NT2/D1 (cell line): ENCODE results near the gene MIGA2.

ENCODE experiments used
- DNase-seq: peaks from one replicate; pipeline ENCODE4 v3.0.0-alpha.2; 2011; ENCODE audit warnings: low read depth, low spot score
- H3K27me3 ChIP-seq: 2 replicates; pipeline ENCODE4 v1.6.0; 2011; ENCODE audit warnings: mild to moderate bottlenecking; ENCODE audit not compliant: insufficient read length, insufficient read depth
- H3K36me3 ChIP-seq: 2 replicates; pipeline ENCODE4 v1.6.1; 2011; ENCODE audit warnings: mild to moderate bottlenecking, low read length, mixed read lengths; ENCODE audit not compliant: insufficient read depth, insufficient read length
- H3K4me1 ChIP-seq: 2 replicates; pipeline ENCODE4 v1.5.1; 2011; ENCODE audit not compliant: insufficient read depth, insufficient read length
- H3K4me3 ChIP-seq: 2 replicates; pipeline ENCODE4 v1.5.1; 2011; ENCODE audit warnings: low read depth; ENCODE audit not compliant: insufficient read length
- H3K9ac ChIP-seq: 2 replicates; pipeline ENCODE4 v1.6.0; 2011; ENCODE audit warnings: low read depth; ENCODE audit not compliant: insufficient read length
- H3K9me3 ChIP-seq: 2 replicates; pipeline ENCODE4 v1.5.1; 2011; ENCODE audit warnings: mild to moderate bottlenecking, low read length; ENCODE audit not compliant: insufficient read depth
- SUZ12 ChIP-seq: IDR thresholded peaks from 2 replicates; pipeline ENCODE4 v1.6.1; 2011; ENCODE audit not compliant: insufficient read length, insufficient read depth; ENCODE audit errors: extremely low read depth
- YY1 ChIP-seq: IDR thresholded peaks from 2 replicates; pipeline ENCODE4 v1.6.1; 2011; ENCODE audit not compliant: insufficient read length, insufficient read depth
- ZNF274 ChIP-seq: IDR thresholded peaks from 2 replicates; pipeline ENCODE4 v1.6.1; 2011; ENCODE audit warnings: mild to moderate bottlenecking, low read depth, low read length

The MIGA2 gene

GRCh38 chr9:129026442-129027223, 9.8 kb upstream of the MIGA2 start:
- Histone ChIP-seq H3K4me1 (peaks cover 33% of the 10 kb centered on the region), H3K4me3 (no peak overlapping the region), H3K9ac (peak overlapping the region; percentile 21), H3K36me3 (peaks cover 3% of the 10 kb centered on the region), H3K27me3 (no peaks in the 10 kb centered on the region), H3K9me3 (no peaks in the 10 kb centered on the region)
- TF ChIP-seq YY1: no peak
- TF ChIP-seq ZNF274: no peak
- TF ChIP-seq SUZ12: no peak
- DNase-seq: no peak

- peaks cover 30% of the 10 kb centered on the region for H3K4me1 ChIP-seq
- H3K36me3 ChIP-seq: peaks cover 3% of the 10 kb centered on the region
- no peak for DNase-seq
- H3K4me3 ChIP-seq: peak overlapping the region; percentile 88
- H3K9ac ChIP-seq: peak overlapping the region; percentile 90
- TF ChIP-seq YY1: no peak
- no peak for TF ChIP-seq SUZ12
- no peak for TF ChIP-seq ZNF274
- no peaks in the 10 kb centered on the region for H3K27me3 ChIP-seq
- H3K9me3 ChIP-seq: no peaks in the 10 kb centered on the region
These were observed 9.2 kb upstream of the MIGA2 start for GRCh38 chr9:129027224-129027684.

GRCh38 chr9:129027685-129028191, 8.7 kb upstream of the MIGA2 start:
- Histone ChIP-seq H3K4me3 (peak overlapping the region; percentile 88), H3K36me3 (peaks cover 3% of the 10 kb centered on the region), H3K9ac (peak overlapping the region; percentile 90), H3K9me3 (no peaks in the 10 kb centered on the region), H3K4me1 (peaks cover 26% of the 10 kb centered on the region), H3K27me3 (no peaks in the 10 kb centered on the region)
- DNase-seq: peak; percentile 32
- no peak for TF ChIP-seq ZNF274
- no peak for TF ChIP-seq YY1
- no peak for TF ChIP-seq SUZ12

GRCh38 chr9:129028192-129028966, 8.0 kb upstream of the MIGA2 start, which contains the start of gene SH3GLB2:
SH3GLB2 (minus strand) TSS chr9:129028331; CDS start chr9:129028154, 177 bp downstream.
- TF ChIP-seq YY1: no peak
- no peak for TF ChIP-seq ZNF274
- TF ChIP-seq SUZ12: no peak
- Histone ChIP-seq H3K27me3 (no peaks in the 10 kb centered on the region), H3K4me1 (peaks cover 19% of the 10 kb centered on the region), H3K36me3 (peaks cover 3% of the 10 kb centered on the region), H3K4me3 (peak within 1 kb of the TSS; percentile 88), H3K9me3 (no peaks in the 10 kb centered on the region), H3K9ac (peak within 1 kb of the TSS; percentile 90)
- DNase-seq: peak; percentile 85

- Histone ChIP-seq H3K4me3 (no peak overlapping the region), H3K27me3 (no peaks in the 10 kb centered on the region), H3K36me3 (peaks cover 3% of the 10 kb centered on the region), H3K9me3 (no peaks in the 10 kb centered on the region), H3K9ac (no peak overlapping the region), H3K4me1 (peaks cover 20% of the 10 kb centered on the region)
- TF ChIP-seq SUZ12 (no peak), YY1 (no peak), ZNF274 (no peak)
- DNase-seq: no peak
These were observed 6.2 kb upstream of the MIGA2 start for GRCh38 chr9:129030191-129030590.

- Histone ChIP-seq H3K9ac (no peak overlapping the region), H3K27me3 (no peaks in the 10 kb centered on the region)
- no peak for TF ChIP-seq SUZ12
- no peak for TF ChIP-seq ZNF274
- TF ChIP-seq YY1: no peak
These were observed 4.9 kb upstream of the MIGA2 start for GRCh38 chr9:129031514-129031913.

GRCh38 chr9:129032541-129033159, 3.8 kb upstream of the MIGA2 start:
- no peak overlapping the region for H3K4me3 ChIP-seq
- H3K9me3 ChIP-seq: no peaks in the 10 kb centered on the region
- no peak for DNase-seq
- no peak overlapping the region for H3K9ac ChIP-seq
- H3K27me3 ChIP-seq: no peaks in the 10 kb centered on the region
- peaks cover 18% of the 10 kb centered on the region for H3K4me1 ChIP-seq
- no peaks in the 10 kb centered on the region for H3K36me3 ChIP-seq
- TF ChIP-seq SUZ12: no peak
- no peak for TF ChIP-seq YY1
- no peak for TF ChIP-seq ZNF274

More at GRCh38 chr9:129031514-129031913, 4.9 kb upstream of the MIGA2 start:
- Histone ChIP-seq H3K36me3 (no peaks in the 10 kb centered on the region), H3K4me1 (peaks cover 15% of the 10 kb centered on the region), H3K4me3 (no peak overlapping the region), H3K9me3 (no peaks in the 10 kb centered on the region)
- no peak for DNase-seq
